ENCODE measurements around the gene ISX.

The ISX gene

GRCh38 chr22:35114131-35114980 is 48.4 kb downstream of the ISX start:
- DNase-seq = no peak

- DNase-seq = no peak
Measured at GRCh38 chr22:35115515-35115914, 49.6 kb downstream of the ISX start.

- no peak for DNase-seq
Measured at GRCh38 chr22:35116269-35116668, 50.3 kb downstream of the ISX start.

- no peak for DNase-seq
Measured at GRCh38 chr22:35116817-35117216, 50.9 kb downstream of the ISX start.

GRCh38 chr22:35119494-35119893 is 53.5 kb downstream of the ISX start:
- no peak for DNase-seq

- no peak for DNase-seq
Measured at GRCh38 chr22:35124691-35125219, 58.8 kb downstream of the ISX start.

GRCh38 chr22:35126993-35127392 is 61.0 kb downstream of the ISX start:
- no peak for DNase-seq

GRCh38 chr22:35128637-35129036 is 62.7 kb downstream of the ISX start:
- DNase-seq = no peak

GRCh38 chr22:35131525-35132000 is 65.6 kb downstream of the ISX start:
- DNase-seq = no peak

GRCh38 chr22:35132568-35132967 is 66.6 kb downstream of the ISX start:
- no peak for DNase-seq

- no peak for DNase-seq
Measured at GRCh38 chr22:35133702-35134380, 67.9 kb downstream of the ISX start.

- no peak for DNase-seq
Measured at GRCh38 chr22:35134637-35135036, 68.7 kb downstream of the ISX start.

GRCh38 chr22:35135165-35135564 is 69.2 kb downstream of the ISX start:
- DNase-seq = no peak
